GM12878 (cell line): ENCODE results near the gene PRSS56. TPM values are rescaled to one million over a fixed set of nuclear protein-coding genes. Genes with fewer than 3 reads are reported as not detected.

Experiments used
- ATF7 ChIP-seq: fragments of 450-650 bp; IDR thresholded peaks from 2 replicates; pipeline ENCODE4 v1.6.1; 2016; ENCODE audit warnings: low read depth, mild to moderate bottlenecking
- BCL3 ChIP-seq: IDR thresholded peaks from 2 replicates; pipeline ENCODE4 v1.6.1; 2011; ENCODE audit warnings: borderline replicate concordance, low read depth, mild to moderate bottlenecking, moderate library complexity, low read length; ENCODE audit not compliant: insufficient read depth, poor library complexity, severe bottlenecking
- E2F4 ChIP-seq: IDR thresholded peaks from 2 replicates; pipeline ENCODE4 v1.6.1; 2012; ENCODE audit warnings: low read depth, low read length, improper control_type of control experiment
- FOXK2 ChIP-seq: fragments of 450-650 bp; IDR thresholded peaks from 2 replicates; pipeline ENCODE4 v1.6.1; 2017; ENCODE audit warnings: mild to moderate bottlenecking, moderate library complexity
- IRF5 ChIP-seq: fragments of 450-650 bp; IDR thresholded peaks from 2 replicates; pipeline ENCODE4 v1.6.1; 2017; ENCODE audit warnings: borderline replicate concordance
- JUNB ChIP-seq: IDR thresholded peaks from 2 replicates; pipeline ENCODE4 v1.6.1; 2016; ENCODE audit warnings: antibody characterized with exemption, mild to moderate bottlenecking
- JUND ChIP-seq: IDR thresholded peaks from 2 replicates; pipeline ENCODE4 v1.6.1; 2012; ENCODE audit warnings: low read depth, mild to moderate bottlenecking, low read length, improper control_type of control experiment, moderate library complexity
- KAT2A ChIP-seq: conservative IDR thresholded peaks from 2 replicates; pipeline ENCODE4 v1.6.1; 2011; ENCODE audit warnings: low read depth, low read length; ENCODE audit not compliant: control insufficient read depth
- NR2F1 ChIP-seq: fragments of 450-650 bp; conservative IDR thresholded peaks from 2 replicates; pipeline ENCODE4 v1.6.1; 2017; ENCODE audit warnings: mild to moderate bottlenecking
- RAD21 ChIP-seq: IDR thresholded peaks from 2 replicates; pipeline ENCODE4 v1.6.1; 2011; ENCODE audit warnings: mild to moderate bottlenecking, low read depth, low read length, moderate library complexity; ENCODE audit not compliant: insufficient read depth
- SMAD5 ChIP-seq: IDR thresholded peaks from 2 replicates; pipeline ENCODE4 v1.6.1; 2016; ENCODE audit warnings: antibody characterized with exemption, low read depth
- TBL1XR1 ChIP-seq: IDR thresholded peaks from 2 replicates; pipeline ENCODE4 v1.6.1; 2012; ENCODE audit warnings: low read depth, low read length, improper control_type of control experiment
- polyA plus RNA-seq, 11 experiments: library from polyadenylated mRNA; depleted of rRNA in 4 of 11; unstranded in 6 of 11; stranded (reverse) in 5 of 11; fragments of >200 nt; fragmentation: Nextera tagmentation in 4 of 11; fragmentation: Illumina TruSeq in 1 of 11; extraction: Ambion mirVana in 4 of 11; extraction: Trizol in 1 of 11; gene quantifications; 1 replicate in 1 of 11; 2 replicates in 10 of 11; pipeline versions ENCODE4 v1.2.1 to v1.2.3, GENCODE V29; 2011 to 2016; ENCODE audit warnings: inconsistent platforms in 2 of 11, missing spikeins in 2 of 11, low read depth in 1 of 11
- total RNA-seq, 4 experiments: library from RNA; depleted of rRNA in 3 of 4; stranded (reverse); fragments of >200 nt in 3 of 4; fragmentation: Illumina TruSeq in 1 of 4; extraction: Trizol in 1 of 4; gene quantifications; 2 replicates each; pipeline versions ENCODE4 v1.2.1 to v1.2.3, GENCODE V29; 2013 to 2021

The PRSS56 gene
- total and polyA plus RNA-seq, 10 of the 15 experiments (the other 5 are each of a cell fraction or from before 2014, with no cell fraction given), result not detected

DNA sequence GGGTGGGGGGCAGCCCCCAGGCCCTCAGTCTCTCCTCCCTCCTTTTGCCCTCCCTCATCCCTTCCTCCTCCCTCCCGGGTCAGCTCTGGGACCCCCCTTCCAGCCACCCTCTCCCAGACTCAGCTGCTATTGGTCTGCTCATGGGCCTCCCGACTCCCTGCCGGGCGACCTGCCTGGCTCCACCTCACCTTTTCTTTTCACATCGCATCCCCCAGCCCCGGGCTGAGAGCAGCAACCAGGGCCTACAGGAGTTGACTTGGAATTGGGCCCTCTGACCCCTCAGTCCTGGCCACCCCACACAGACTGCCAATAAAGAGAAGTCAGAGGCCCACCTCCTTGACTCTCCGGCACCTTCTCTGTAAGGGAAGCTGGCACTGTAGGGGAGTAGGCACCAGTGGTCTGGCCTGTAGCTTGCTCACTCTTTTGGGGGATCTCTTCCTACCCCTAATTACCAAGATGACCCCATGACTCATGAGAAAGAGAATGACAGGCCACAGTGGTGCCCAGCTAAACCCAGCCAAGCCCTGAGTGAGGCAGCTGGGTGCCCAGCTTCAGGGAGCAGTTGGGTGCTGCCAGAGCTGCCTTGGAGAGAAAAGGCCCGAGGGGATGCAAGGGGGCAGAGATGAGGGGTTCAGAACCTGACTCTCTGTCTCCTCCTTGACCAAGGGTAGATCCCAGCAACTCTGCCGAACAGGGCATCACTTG lies 30.5 kb upstream of the PRSS56 start (continued):
- TF ChIP-seq ATF7 (no peak), IRF5 (no peak), FOXK2 (no peak), RAD21 (no peak), NR2F1 (no peak), E2F4 (no peak), JUNB (no peak), SMAD5 (no peak), BCL3 (no peak), TBL1XR1 (no peak), JUND (no peak), KAT2A (no peak)
- TF ChIP-seq, all 136 proteins: peak for 0
